ENCODE results near the gene PTPRD.

Gene PTPRD

DNA sequence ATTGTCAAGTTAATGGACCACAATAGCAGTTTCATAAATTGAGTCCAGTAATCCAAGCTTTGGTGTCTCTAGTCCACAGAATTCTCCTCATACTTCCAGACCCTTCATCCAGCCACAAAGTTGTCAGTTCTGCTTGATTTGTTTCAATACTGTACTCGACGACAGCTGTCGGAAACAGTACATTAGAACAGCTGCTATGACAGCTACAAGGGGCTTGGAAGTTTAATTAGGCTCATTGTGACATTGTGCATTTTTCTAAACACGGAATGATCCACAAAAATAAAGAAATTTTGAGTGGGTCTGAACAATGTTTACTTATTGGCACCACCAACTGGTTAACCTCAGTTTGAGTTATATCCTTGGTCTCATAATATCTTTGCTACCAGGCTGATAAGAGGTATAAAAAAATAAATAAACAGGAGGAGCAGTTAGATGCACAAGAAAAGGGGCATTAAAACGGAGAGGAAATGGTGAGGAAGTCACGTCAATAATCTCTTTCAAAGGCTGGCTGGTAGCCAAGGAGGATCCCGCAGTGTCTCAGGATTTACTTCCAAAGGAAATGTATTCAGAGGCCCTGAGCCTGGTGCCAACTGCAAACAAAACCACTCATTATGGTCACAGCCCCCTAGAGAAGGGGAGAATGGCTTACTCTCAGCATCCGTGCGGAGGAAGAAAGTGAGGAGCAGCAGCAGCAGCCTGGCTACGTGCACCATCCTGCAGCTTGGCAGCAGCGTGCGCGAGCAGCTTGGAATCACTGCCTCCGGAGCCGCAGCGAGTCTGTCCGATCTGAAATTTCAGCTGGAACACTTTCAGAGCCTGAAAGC is 1879.5 kb downstream of the PTPRD start:
- peak; percentile 84 for DNase-seq

DNA sequence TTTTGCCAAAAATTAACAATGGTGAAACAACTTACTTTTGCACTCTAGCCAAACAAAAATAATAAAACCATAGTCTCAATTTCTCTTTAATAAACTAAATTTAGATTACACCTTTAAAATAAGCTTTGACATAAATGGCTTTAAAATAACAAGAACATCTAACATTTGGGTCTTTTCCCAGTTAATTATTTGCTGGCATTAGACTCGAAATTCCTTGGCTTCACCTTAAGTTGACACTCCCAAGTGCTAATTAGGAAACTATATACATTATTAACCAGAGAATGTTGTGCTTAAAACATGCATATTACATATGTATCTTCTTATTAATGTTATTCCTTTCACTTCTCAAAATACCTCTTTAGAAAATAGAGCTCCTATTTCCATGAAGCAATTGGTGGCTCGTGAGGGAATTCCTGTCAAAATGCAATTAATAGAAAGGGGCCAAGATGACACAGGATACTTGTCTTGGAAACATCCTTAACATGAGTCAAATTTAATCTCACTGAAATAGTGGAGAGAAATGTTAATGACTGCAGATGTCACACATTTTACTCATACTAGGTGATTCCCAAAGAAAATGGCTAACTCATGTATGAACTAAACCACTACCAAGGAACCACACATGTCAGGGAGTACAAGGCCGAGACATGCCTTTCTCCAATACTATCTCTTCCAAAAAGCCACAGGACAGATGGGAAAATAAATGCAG is 1880.3 kb downstream of the PTPRD start:
- no peak for DNase-seq

- no peak for DNase-seq
Measured at GRCh38 chr9:8730618-8731017, 1882.2 kb downstream of the PTPRD start.

GRCh38 chr9:8728910-8729309 is 1883.9 kb downstream of the PTPRD start:
- DNase-seq = no peak

DNA sequence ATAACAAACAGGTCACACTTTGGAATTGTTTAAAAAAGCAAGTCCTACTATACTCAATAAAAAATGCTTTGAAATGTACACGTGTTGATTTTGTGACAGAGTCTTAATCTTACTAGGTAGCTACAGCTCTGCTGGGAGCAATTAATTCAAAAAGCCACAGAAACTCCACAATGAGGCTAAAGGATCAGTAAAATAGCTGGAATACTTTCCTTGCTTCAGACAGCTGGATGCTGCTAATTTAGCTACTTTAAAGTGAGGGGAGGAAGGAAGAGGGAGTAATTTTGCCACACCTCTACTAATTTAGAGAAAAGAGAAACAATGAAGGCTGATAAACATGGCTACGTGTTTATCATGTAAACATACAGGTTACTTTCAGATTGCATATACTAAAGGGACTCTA is 1885.6 kb downstream of the PTPRD start:
- no peak for DNase-seq

DNA sequence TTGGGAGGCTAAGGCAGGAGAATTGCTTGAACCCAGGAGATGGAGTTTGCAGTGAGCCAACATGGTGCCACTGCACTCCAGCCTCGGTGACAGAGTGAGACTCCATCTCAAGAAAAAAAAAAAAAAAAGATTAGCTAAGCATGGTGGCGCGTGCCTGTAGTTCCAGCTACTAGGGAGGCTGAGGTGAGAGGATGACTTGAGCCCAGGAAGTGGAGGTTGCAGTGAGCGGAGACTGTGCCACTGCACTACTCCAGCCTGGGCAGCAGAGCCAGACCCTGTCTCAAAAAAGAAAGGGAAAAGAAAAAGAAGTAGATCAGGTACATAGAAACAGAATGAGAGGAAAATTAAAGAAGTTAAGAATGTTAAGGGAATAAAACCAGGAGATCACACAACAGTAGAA is 1886.1 kb downstream of the PTPRD start:
- no peak for DNase-seq

DNA sequence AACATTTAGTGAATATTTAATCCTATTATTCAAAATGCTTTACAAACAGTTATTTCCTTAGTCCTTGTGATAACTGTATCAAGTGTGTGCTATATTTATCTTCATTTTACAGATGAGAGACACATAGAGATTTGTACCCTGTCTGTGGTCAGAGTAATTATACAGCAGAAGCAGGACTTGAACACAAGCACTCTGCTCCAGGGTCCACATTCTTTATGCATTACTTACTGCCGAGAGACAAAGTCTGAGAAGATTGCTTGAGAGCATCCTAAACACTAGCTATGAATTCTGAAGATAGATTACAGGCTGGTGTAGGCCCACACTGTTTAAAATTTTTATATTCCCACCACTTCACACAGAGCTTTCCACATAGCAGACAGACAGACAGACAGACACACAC is 1887.2 kb downstream of the PTPRD start:
- no peak for DNase-seq

GRCh38 chr9:8724284-8725018 is 1888.4 kb downstream of the PTPRD start:
- DNase-seq = no peak

DNA sequence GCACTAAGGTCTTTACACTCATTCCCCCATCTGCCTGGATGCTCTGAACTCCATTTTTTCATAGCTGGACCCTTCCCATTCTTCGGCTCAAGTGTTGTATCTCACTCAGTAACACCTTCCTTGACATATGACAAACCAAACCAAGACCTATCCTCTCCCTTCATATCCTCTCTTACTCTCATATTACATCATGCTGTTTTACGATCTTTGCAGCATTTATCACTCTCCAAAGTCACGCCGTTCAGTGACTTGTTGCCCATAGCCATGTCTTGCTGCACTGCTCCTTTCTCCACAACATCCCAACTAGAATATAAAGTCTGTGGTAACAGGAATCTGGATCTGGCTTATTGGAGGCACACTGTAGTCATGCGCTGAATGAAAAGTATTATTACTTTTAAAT is 1889.6 kb downstream of the PTPRD start:
- no peak for DNase-seq

DNA sequence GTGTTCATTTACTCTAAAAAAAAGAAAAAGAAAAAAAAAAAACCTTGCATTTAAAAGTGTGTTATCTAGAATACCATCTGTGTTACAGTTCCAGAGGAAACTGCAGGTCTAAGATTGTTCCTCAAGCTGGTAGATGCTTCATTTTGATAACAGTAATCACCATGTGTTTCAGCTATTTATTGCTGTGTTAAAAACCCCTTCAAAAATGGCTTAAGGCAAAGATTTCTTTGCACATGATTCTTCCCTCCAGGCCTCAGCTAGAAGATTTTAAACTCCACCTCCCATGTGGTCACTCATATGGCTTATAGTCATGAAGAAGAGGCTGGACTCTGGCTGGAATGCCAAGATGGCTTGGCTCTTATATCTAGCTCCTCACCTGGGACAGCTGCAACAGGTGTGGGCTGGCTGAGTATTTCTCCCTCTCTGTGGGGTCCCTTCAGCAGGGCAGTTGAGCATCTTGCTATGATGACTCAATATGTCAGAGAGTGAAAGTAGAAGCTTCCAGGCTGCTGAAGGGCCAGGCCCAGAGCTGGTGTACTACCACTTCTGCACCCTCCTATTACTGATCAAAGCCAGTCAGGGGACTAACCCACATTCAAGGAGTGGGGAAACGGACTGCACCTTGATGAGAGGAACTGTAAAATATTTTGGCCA is 1892.8 kb downstream of the PTPRD start:
- DNase-seq = no peak

GRCh38 chr9:8718121-8718725 is 1894.6 kb downstream of the PTPRD start:
- no peak for DNase-seq

- no peak for DNase-seq
Measured at GRCh38 chr9:8717146-8717545, 1895.7 kb downstream of the PTPRD start.

- DNase-seq = no peak
Measured at GRCh38 chr9:8715788-8716187, 1897.0 kb downstream of the PTPRD start.

- DNase-seq = no peak
Measured at GRCh38 chr9:8713811-8714165, 1899.0 kb downstream of the PTPRD start.

GRCh38 chr9:8713149-8713810 is 1899.5 kb downstream of the PTPRD start:
- no peak for DNase-seq

DNA sequence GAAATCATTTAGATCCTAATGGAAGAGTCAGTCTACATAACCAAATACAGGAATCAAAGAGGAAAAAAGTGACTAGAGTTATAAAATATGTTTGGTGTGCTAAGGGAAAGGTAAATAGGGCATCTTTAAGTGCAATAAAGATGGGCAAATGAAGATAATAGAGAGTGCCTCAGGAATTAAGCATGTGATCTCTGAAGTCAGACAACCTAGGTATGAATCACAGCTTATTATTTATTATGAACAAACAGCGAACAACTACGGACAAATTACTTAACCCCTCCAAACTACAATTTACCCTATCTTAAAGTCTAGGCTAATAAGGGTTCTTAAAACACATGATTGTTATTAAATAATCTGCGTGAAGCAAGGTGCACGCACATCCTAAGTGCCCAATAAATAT is 1903.1 kb downstream of the PTPRD start:
- no peak for DNase-seq

GRCh38 chr9:8708728-8709127 is 1904.1 kb downstream of the PTPRD start:
- no peak for DNase-seq

- DNase-seq = no peak
Measured at GRCh38 chr9:8706998-8707397, 1905.8 kb downstream of the PTPRD start.

GRCh38 chr9:8706531-8706930 is 1906.3 kb downstream of the PTPRD start:
- no peak for DNase-seq

DNA sequence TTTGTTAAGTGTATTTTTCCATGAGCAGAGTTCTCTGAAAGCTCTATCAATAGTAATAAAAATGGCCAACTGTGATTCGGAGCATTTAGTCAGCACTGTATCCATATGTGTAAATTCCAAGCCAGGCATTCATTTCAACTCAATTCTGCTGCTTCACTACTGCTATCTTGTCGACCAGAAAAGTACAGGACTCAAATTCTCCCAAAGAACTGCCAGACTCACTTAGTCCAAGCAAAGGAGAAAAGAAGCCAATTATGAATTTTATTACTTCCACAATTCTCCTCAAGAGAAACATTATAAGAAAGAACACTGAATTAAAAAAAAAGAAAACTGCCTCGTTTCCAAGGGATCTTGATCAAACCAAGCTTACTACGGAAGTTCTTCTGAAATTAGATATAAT is 1906.9 kb downstream of the PTPRD start:
- DNase-seq = no peak

- no peak for DNase-seq
Measured at GRCh38 chr9:8703904-8704303, 1908.9 kb downstream of the PTPRD start.

DNA sequence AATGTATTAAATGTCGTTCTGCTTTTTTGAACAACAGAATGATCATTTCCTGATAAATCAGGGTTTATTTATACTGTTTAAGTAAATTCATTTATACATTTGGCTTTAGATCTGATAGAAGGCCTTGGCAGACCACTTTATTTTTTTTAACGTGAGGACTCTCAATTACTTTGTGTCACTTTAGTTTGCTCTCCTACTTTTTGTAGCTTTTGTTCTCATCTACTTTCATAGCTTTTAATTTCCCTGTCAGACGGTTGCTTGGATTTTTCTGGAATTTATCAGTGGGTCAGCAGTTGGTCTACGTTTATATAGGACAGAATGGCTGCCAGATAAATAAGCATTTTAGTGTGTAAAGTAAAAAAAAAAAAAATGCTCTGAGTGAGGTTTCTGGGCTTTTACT is 1910.9 kb downstream of the PTPRD start:
- no peak for DNase-seq
